GM12874 (cell line): ENCODE data around the gene FMN2.

Experiments used
- CTCF ChIP-seq: IDR thresholded peaks from 2 replicates; pipeline ENCODE4 v1.5.1; 2011; ENCODE audit warnings: low read depth, mild to moderate bottlenecking, control low read depth, low read length, moderate library complexity; ENCODE audit not compliant: insufficient read depth

Gene FMN2

GRCh38 chr1:240198376-240198775, 106.7 kb downstream of the FMN2 start:
- TF ChIP-seq CTCF: no peak

- TF ChIP-seq CTCF: no peak
Measured at GRCh38 chr1:240199758-240200645, 108.3 kb downstream of the FMN2 start.

- no peak for TF ChIP-seq CTCF
Measured at GRCh38 chr1:240201931-240202330, 110.2 kb downstream of the FMN2 start.

GRCh38 chr1:240207073-240207709, 115.5 kb downstream of the FMN2 start:
- no peak for TF ChIP-seq CTCF

- no peak for TF ChIP-seq CTCF
Measured at GRCh38 chr1:240210026-240210425, 118.3 kb downstream of the FMN2 start.

DNA sequence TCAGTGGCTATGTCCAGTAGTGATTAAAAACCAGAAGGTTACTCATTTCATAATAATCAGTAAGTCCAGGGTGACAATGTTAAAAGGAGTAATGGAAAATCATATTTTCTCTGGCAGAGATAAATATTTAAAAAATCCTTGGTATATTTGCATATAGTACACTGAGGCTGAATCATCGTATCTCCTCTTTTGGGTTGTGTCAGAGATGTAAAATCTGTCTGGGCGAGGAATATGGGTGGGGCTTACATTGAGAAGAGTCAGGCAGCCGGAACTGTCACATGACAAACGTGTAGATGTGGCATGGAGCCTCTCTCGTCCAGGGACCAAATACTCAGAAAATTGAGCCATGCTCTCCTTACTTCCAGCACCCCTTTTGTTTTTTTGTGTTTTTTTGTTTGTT, 120.9 kb downstream of the FMN2 start:
- no peak for TF ChIP-seq CTCF

GRCh38 chr1:240217403-240217802, 125.7 kb downstream of the FMN2 start:
- no peak for TF ChIP-seq CTCF
